ENCODE data around the gene LITAFD. TPM values are rescaled to one million over a fixed set of nuclear protein-coding genes. Genes with fewer than 3 reads are reported as not detected.

The LITAFD gene
- total RNA-seq, 1 donor from 2014 or later, result not detected

DNA sequence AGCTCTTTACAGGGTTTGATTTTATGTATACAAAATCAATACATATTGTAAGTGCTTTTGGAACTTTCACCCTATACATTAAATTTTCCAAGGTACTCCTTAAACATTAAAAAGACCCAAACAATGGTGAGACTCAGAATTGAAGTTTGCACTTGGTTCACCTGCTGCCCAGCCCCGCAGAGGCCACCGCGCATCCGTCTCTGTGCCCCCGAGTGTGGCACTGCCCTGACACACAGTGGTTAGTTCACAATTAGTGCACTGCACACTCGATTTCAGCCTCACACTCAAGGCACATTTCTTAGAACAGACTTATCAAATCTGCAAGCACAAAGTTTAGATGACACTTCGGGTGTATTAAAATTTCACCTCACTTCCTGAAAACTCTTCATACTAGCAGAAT lies 43.3 kb downstream of the LITAFD start:
- intact Hi-C loops (cut with DNase I), result no loop called here
- no peaks in the 10 kb centered on the region for H3K9me3 ChIP-seq
- H3K4me1 ChIP-seq, result no peaks in the 10 kb centered on the region
- peaks cover 35 to 58% of the 10 kb centered on the region in 2 donors for H3K36me3 ChIP-seq
- DNase-seq (ENCODE audit: low spot score in 2 of 2), result no peak
- no peaks in the 10 kb centered on the region for H3K27me3 ChIP-seq
- no peak overlapping the region for H3K27ac ChIP-seq
- no peak for TF ChIP-seq CTCF (IDR thresholded peaks at IDR 0.05)
- H3K4me3 ChIP-seq, result no peak overlapping the region

DNA sequence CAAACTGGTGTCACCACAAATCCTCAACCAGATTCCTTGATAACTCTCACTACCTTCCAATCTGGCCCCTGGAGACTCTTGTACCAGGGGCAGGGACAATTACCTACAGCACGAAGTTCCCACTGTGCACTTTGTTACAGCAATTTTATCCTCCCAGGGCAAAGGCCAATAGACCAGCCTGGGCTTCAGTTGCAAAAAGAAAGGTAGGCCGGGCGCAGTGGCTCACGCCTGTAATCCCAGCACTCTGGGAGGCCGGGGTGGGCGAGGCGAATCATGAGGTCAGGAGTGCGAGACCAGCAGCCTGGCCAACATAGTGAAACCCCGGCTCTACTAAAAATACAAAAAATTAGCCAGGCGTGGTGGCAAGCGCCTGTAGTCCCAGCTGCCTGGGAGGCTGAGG lies 44.7 kb downstream of the LITAFD start:
- intact Hi-C loops (cut with DNase I), result no loop called here
- Histone ChIP-seq H3K27ac (no peak overlapping the region), H3K27me3 (no peaks in the 10 kb centered on the region), H3K4me3 (no peak overlapping the region), H3K4me1 (no peaks in the 10 kb centered on the region), H3K36me3 (peaks cover 22 to 44% of the 10 kb centered on the region in 2 donors), H3K9me3 (no peaks in the 10 kb centered on the region)
- no peak for TF ChIP-seq CTCF (IDR thresholded peaks at IDR 0.05)
- DNase-seq (ENCODE audit: low spot score in 2 of 2), result no peak

- no peaks in the 10 kb centered on the region for H3K27me3 ChIP-seq
- H3K9me3 ChIP-seq, result no peaks in the 10 kb centered on the region
- no peak overlapping the region for H3K27ac ChIP-seq
- DNase-seq (ENCODE audit: low spot score in 2 of 2), result no peak
- no peaks in the 10 kb centered on the region for H3K4me1 ChIP-seq
- intact Hi-C loops (cut with DNase I), result no loop called here
- peaks cover 15 to 32% of the 10 kb centered on the region in 2 donors for H3K36me3 ChIP-seq
- no peak for TF ChIP-seq CTCF (IDR thresholded peaks at IDR 0.05)
- H3K4me3 ChIP-seq, result no peak overlapping the region
Observed at GRCh38 chr16:8928467-8928957, 46.4 kb downstream of the LITAFD start.

- Histone ChIP-seq H3K4me1 (no peaks in the 10 kb centered on the region), H3K36me3 (peaks cover 15 to 31% of the 10 kb centered on the region in 2 donors), H3K9me3 (no peaks in the 10 kb centered on the region), H3K27me3 (no peaks in the 10 kb centered on the region), H3K4me3 (no peak overlapping the region), H3K27ac (no peak overlapping the region)
- intact Hi-C loops (cut with DNase I), result no loop called here
- no peak for DNase-seq (ENCODE audit: low spot score in 2 of 2)
- no peak for TF ChIP-seq CTCF (IDR thresholded peaks at IDR 0.05)
Observed at GRCh38 chr16:8929086-8929748, 47.1 kb downstream of the LITAFD start.

GRCh38 chr16:8931859-8932258 lies 49.7 kb downstream of the LITAFD start:
- no peak for DNase-seq (ENCODE audit: low spot score in 2 of 2)
- peaks cover 14 to 21% of the 10 kb centered on the region in 2 donors for H3K36me3 ChIP-seq
- intact Hi-C loops (cut with DNase I), result no loop called here
- no peak overlapping the region for H3K4me3 ChIP-seq
- peaks cover 0 to 9% of the 10 kb centered on the region in 2 donors for H3K4me1 ChIP-seq
- H3K9me3 ChIP-seq, result no peaks in the 10 kb centered on the region
- no peak overlapping the region for H3K27ac ChIP-seq
- TF ChIP-seq CTCF (IDR thresholded peaks at IDR 0.05), result no peak
- no peaks in the 10 kb centered on the region for H3K27me3 ChIP-seq

Measured in ascending aorta (tissue), 2 donors.